Left renal cortex interstitium (tissue), 4 donors: ENCODE measurements around the gene NCKIPSD. TPM values are rescaled to one million over a fixed set of nuclear protein-coding genes. Genes with fewer than 3 reads are reported as not detected.

Experiments
- DNase-seq, 4 donors: peaks; one replicate each; pipeline ENCODE4 v3.0.0-alpha.2; 2013; ENCODE audit warnings: low read depth in 4 of 4, low spot score in 2 of 4, missing footprints in 1 of 4
- polyA plus RNA-seq, 4 donors: library from polyadenylated mRNA; unstranded; fragments of 120-200 nt; gene quantifications; one replicate each; pipeline ENCODE4 v1.2.1, GENCODE V29; 2013; ENCODE audit not compliant: insufficient read length in 4 of 4

NCKIPSD gene
- polyA plus RNA-seq, 4 donors: 14.3 to 24.0 (median 20.5) TPM

- DNase-seq: no peak
Measured at GRCh38 chr3:48628277-48629017, 57.3 kb downstream of the NCKIPSD start.

DNA sequence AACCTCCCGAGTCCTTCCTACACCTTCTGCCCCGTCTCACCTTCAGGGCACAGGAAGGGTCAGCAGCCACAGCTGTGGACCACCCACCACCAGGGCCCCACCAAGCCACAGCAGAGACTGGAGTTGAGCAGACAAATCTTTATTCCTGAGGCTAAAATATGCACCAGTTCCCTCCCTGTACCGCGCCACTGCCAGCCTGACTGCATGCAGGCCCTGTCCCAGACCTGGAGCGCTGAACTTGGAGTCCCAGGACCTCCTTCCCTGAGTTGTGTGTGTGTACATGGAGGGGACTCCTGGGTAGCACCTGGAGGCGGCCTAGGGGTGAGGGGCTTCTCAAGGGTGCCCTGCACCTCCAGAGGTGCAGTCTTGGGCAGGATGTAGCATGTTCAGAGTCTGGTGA is 60.1 kb downstream of the NCKIPSD start:
- DNase-seq: no peak

DNA sequence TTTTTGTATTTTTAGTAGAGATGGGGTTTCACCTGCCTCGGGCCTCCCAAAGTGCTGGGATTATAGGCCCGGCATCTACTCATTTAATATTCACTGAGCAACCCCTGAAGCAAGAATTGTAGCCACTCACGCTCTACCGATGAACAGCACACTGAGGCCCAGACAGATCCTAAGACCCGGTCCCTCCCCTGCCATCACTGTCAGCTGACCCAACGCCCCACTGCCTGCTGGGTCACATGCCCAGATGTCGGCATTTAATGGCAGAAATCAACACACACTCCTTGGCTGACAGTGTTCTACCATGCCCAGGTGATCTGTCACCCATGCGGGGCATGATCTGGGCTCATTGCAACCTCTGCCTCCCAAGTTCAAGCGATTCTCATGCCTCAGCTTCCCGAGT is 60.9 kb downstream of the NCKIPSD start:
- no peak for DNase-seq

GRCh38 chr3:48623851-48624547 is 61.7 kb downstream of the NCKIPSD start:
- no peak for DNase-seq

Other genes with a start within 250 kb of the NCKIPSD start
- gene CCDC51, start 245.8 kb downstream of the NCKIPSD start, polyA plus RNA-seq: 10 to 100 TPM; 23.8 to 30.0 (median 27.2) TPM
- 100 to 1,000 TPM; 279 to 369 (median 294) TPM for gene TMA7, start 245.7 kb downstream of the NCKIPSD start, polyA plus RNA-seq
- 10 to 100 TPM; 12.0 to 15.5 (median 13.8) TPM for gene ATRIP, start 239.2 kb downstream of the NCKIPSD start, polyA plus RNA-seq
- 100 to 1,000 TPM; 101 to 132 (median 107) TPM for gene SHISA5, start 181.7 kb downstream of the NCKIPSD start, polyA plus RNA-seq
- 1 to 10 TPM; 3.7 to 6.1 (median 5.5) TPM for gene PFKFB4, start 129.1 kb downstream of the NCKIPSD start, polyA plus RNA-seq
- gene UCN2, start 122.1 kb downstream of the NCKIPSD start, polyA plus RNA-seq: under 1 TPM in 3 of 4 donors, not detected in 1; 0.40 to 0.65 (median 0.51) TPM
- 10 to 100 TPM; 13.8 to 28.9 (median 18.5) TPM for gene COL7A1, start 90.6 kb downstream of the NCKIPSD start, polyA plus RNA-seq
- 100 to 1,000 TPM; 280 to 313 (median 289) TPM for gene UQCRC1, start 76.3 kb downstream of the NCKIPSD start, polyA plus RNA-seq
- under 1 TPM in 1 of 4 donors, not detected in 3; 0.21 TPM for gene TMEM89, start 64.1 kb downstream of the NCKIPSD start, polyA plus RNA-seq
- 10 to 100 TPM; 18.0 to 36.9 (median 27.4) TPM for gene SLC26A6, start 50.5 kb downstream of the NCKIPSD start, polyA plus RNA-seq
- gene CELSR3, start 23.0 kb downstream of the NCKIPSD start, polyA plus RNA-seq: 1 to 10 TPM in 2 of 4 donors, under 1 TPM in 2; 0.67 to 1.4 (median 1.1) TPM
- gene IP6K2, start 31.3 kb upstream of the NCKIPSD start, polyA plus RNA-seq: 100 to 1,000 TPM; 182 to 311 (median 218) TPM
- gene PRKAR2A, start 162.0 kb upstream of the NCKIPSD start, polyA plus RNA-seq: 10 to 100 TPM; 38.3 to 47.7 (median 42.8) TPM
- 10 to 100 TPM; 16.8 to 20.8 (median 18.2) TPM for gene SLC25A20, start 213.0 kb upstream of the NCKIPSD start, polyA plus RNA-seq
- 10 to 100 TPM; 57.0 to 99.7 (median 78.8) TPM for gene ARIH2, start 232.9 kb upstream of the NCKIPSD start, polyA plus RNA-seq